ENCODE measurements around the gene KCNMB1.

KCNMB1 gene
- 0 to 0.05 (median 0.04) reads per million in 3 experiments for total RNA-seq

- DNase-seq = no peak
Observed at GRCh38 chr5:170388818-170389549, at the start of gene KCNMB1. Gene KCNMB1, minus strand, starts transcription at chr5:170389367. Its CDS starts 3,920 bp downstream, at chr5:170385447.

- no peak for DNase-seq
Observed at GRCh38 chr5:170438581-170438980, 49.4 kb upstream of the KCNMB1 start.

- DNase-seq = no peak
Observed at GRCh38 chr5:170437621-170438375, 48.6 kb upstream of the KCNMB1 start.

- DNase-seq = no peak
Observed at GRCh38 chr5:170436335-170436734, 47.2 kb upstream of the KCNMB1 start.

- peak; percentile 10 for DNase-seq
Observed at GRCh38 chr5:170434966-170435605, 45.9 kb upstream of the KCNMB1 start.

- DNase-seq = no peak
Observed at GRCh38 chr5:170432669-170433068, 43.5 kb upstream of the KCNMB1 start.

- DNase-seq = no peak
Observed at GRCh38 chr5:170431571-170431970, 42.4 kb upstream of the KCNMB1 start.

GRCh38 chr5:170430866-170431437 is 41.8 kb upstream of the KCNMB1 start:
- no peak for DNase-seq

GRCh38 chr5:170430256-170430655 is 41.1 kb upstream of the KCNMB1 start:
- DNase-seq = no peak

- DNase-seq = no peak
Observed at GRCh38 chr5:170429014-170429413, 39.8 kb upstream of the KCNMB1 start.

- DNase-seq = no peak
Observed at GRCh38 chr5:170427672-170428236, 38.6 kb upstream of the KCNMB1 start.

GRCh38 chr5:170426786-170427185 is 37.6 kb upstream of the KCNMB1 start:
- DNase-seq = no peak

- no peak for DNase-seq
Observed at GRCh38 chr5:170426149-170426767, 37.1 kb upstream of the KCNMB1 start.

- DNase-seq = no peak
Observed at GRCh38 chr5:170425731-170426130, 36.6 kb upstream of the KCNMB1 start.

- DNase-seq = no peak
Observed at GRCh38 chr5:170424629-170425028, 35.5 kb upstream of the KCNMB1 start.

GRCh38 chr5:170423692-170424091 is 34.5 kb upstream of the KCNMB1 start:
- DNase-seq = no peak

- DNase-seq = no peak
Observed at GRCh38 chr5:170421826-170422225, 32.7 kb upstream of the KCNMB1 start.

- DNase-seq = peak; percentile 35
Observed at GRCh38 chr5:170420806-170421412, 31.7 kb upstream of the KCNMB1 start.

- DNase-seq = no peak
Observed at GRCh38 chr5:170419643-170420042, 30.5 kb upstream of the KCNMB1 start.

GRCh38 chr5:170418736-170419135 is 29.6 kb upstream of the KCNMB1 start:
- no peak for DNase-seq

- no peak for DNase-seq
Observed at GRCh38 chr5:170416526-170416925, 27.4 kb upstream of the KCNMB1 start.

GRCh38 chr5:170414786-170415185 is 25.6 kb upstream of the KCNMB1 start:
- DNase-seq = no peak

Data from central memory CD4-positive, alpha-beta T cell (primary cell).